Endothelial cell (in vitro differentiated cells): ENCODE data around the gene CIP2A. TPM values are rescaled to one million over a fixed set of nuclear protein-coding genes. Genes with fewer than 3 reads are reported as not detected.
A peak's percentile ranks its signal among the peaks of the same experiment; 100 is the strongest.

Source experiments
- DNase-seq: peaks from one replicate; pipeline ENCODE4 v3.0.0; 2021; ENCODE audit warnings: low spot score
- H3K27ac Mint-ChIP-seq: one replicate; pipeline ENCODE4 v1.8.0; 2021; ENCODE audit warnings: mixed read lengths, inconsistent platforms; ENCODE audit not compliant: unreplicated experiment
- H3K27me3 Mint-ChIP-seq: one replicate; pipeline ENCODE4 v1.8.0; 2021; ENCODE audit warnings: mild to moderate bottlenecking, moderate library complexity, mixed read lengths, inconsistent platforms; ENCODE audit not compliant: unreplicated experiment
- H3K36me3 Mint-ChIP-seq: one replicate; pipeline ENCODE4 v1.8.0; 2021; ENCODE audit warnings: mild to moderate bottlenecking, low read depth, mixed read lengths, inconsistent platforms; ENCODE audit not compliant: unreplicated experiment
- H3K4me1 Mint-ChIP-seq: one replicate; pipeline ENCODE4 v1.8.0; 2021; ENCODE audit warnings: mild to moderate bottlenecking, mixed read lengths, inconsistent platforms; ENCODE audit not compliant: unreplicated experiment
- H3K4me3 Mint-ChIP-seq: one replicate; pipeline ENCODE4 v1.8.0; 2021; ENCODE audit warnings: mild to moderate bottlenecking, mixed read lengths, inconsistent platforms; ENCODE audit not compliant: unreplicated experiment
- H3K9me3 Mint-ChIP-seq: one replicate; pipeline ENCODE4 v1.8.0; 2021; ENCODE audit warnings: mixed read lengths, inconsistent platforms; ENCODE audit not compliant: unreplicated experiment
- CTCF ChIP-seq: fragments of 200-600 bp; sonication (generic); IDR thresholded peaks from one replicate; pipeline ENCODE4 v1.5.0; 2021; ENCODE audit warnings: antibody characterized with exemption; ENCODE audit not compliant: unreplicated experiment
- total RNA-seq: library from RNA; stranded (reverse); fragmentation: NEBNext Ultra II Directional; extraction: Animal tissue kit (Norgen Biotek cat#: 25700); gene quantifications from one replicate; pipeline ENCODE4 v1.2.1, GENCODE V29; 2021; ENCODE audit not compliant: unreplicated experiment

Gene CIP2A
- total RNA-seq, 1 donor from 2014 or later, result 13.3 TPM

DNA sequence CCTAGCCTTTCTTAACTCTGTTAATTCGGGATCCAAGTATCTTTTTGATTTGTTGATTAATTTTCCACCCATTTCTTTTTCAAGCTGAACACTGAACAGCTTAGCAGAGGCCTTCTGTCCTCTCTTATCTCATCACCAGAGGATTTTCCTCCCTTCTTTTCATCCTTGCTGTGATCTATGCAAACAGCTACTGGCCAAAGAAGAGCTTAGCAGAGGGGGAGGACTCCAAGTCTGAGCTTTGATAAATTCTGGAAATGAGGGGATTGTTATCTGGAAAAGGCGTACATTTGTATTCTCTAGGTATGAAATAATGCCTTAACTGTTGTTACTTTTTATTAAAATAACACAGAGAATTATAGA lies 13.7 kb upstream of the CIP2A start:
- no peak for TF ChIP-seq CTCF
- DNase-seq, result no peak
- Mint-ChIP-seq H3K27me3 (no peaks in the 10 kb centered on the region), H3K27ac (peak overlapping the region; percentile 89), H3K4me1 (peaks cover 15% of the 10 kb centered on the region), H3K4me3 (no peak overlapping the region), H3K36me3 (no peaks in the 10 kb centered on the region), H3K9me3 (no peaks in the 10 kb centered on the region)

DNA sequence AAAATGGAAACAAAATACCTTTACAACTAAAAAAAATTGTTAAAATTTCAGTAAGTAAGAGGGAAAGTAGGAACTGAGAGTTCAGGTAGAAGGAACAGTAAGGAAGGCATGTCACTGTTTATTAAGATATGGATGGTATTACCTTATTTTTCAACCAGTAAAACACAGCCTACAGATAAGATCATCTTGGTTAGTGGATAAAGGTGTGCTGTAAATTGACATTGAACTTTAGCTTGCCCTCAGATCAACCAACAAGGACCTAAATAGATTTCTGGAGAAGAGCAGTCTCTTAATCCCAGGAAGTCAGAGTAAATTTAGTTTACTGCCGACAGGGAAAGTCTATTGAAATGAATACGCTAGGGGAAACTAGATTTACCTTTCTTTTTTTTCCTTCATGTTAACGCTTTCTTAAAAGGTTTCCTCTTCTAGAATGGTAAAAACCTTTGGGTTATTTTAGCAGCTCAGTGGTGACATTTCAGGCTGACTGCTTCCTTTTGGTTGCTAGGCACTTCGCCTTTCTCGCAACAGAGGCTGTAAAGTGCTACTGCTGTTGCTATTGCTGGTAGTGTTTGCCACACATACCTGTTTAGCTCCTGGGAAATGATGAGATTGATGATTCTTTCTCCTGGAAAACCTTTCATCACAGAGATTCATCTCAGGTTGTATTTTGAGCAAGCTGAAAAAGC lies 13.2 kb upstream of the CIP2A start:
- H3K9me3 Mint-ChIP-seq, result no peaks in the 10 kb centered on the region

DNA sequence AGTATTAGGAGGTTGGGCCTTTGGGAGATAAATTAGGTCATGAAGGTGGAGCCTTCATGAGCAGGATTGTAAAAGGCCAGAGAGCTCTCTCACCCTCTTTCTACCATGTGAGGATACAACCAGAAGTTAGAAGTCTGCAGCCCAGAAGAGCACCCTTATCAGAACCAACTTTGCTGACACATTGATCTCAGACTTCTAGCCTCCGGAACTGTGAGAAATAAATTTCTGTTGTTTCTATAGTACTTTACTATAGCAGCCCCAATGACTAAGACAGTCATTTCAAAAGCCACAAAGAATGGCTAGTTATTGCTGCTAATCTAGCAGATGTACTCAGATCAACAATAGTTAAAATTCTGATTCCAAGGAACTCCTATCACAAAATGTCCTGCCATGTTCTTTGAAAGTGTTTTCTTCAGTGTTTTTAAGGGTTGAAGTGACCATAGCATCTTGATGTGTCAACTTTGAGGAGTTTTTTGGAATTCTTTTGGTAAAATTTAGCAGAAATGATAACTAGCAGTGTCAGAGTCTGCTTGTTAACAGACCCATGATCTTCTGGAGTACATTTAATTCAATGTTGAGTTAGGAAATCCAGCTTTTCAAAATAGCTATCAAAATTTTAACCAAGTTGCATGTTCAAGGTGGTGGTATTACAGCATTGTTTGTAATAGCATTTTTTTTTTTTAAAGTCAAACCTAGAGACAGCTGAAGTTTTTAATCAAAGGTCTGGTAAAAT lies 10.6 kb upstream of the CIP2A start:
- Mint-ChIP-seq H3K27ac (no peak overlapping the region), H3K9me3 (no peaks in the 10 kb centered on the region), H3K4me3 (no peak overlapping the region), H3K4me1 (peaks cover 15% of the 10 kb centered on the region), H3K36me3 (no peaks in the 10 kb centered on the region), H3K27me3 (no peaks in the 10 kb centered on the region)
- TF ChIP-seq CTCF, result no peak
- no peak for DNase-seq

More for the DNA sequence above, 13.2 kb upstream of the CIP2A start:
- Mint-ChIP-seq H3K27ac (peak overlapping the region; percentile 89), H3K4me3 (no peak overlapping the region), H3K4me1 (peaks cover 15% of the 10 kb centered on the region), H3K27me3 (no peaks in the 10 kb centered on the region), H3K36me3 (no peaks in the 10 kb centered on the region)
- no peak for TF ChIP-seq CTCF
- DNase-seq, result no peak

GRCh38 chr3:108598375-108598774 lies 9.1 kb upstream of the CIP2A start:
- H3K27me3 Mint-ChIP-seq, result no peaks in the 10 kb centered on the region
- no peak for TF ChIP-seq CTCF
- no peak overlapping the region for H3K27ac Mint-ChIP-seq
- no peaks in the 10 kb centered on the region for H3K36me3 Mint-ChIP-seq
- DNase-seq, result no peak
- peaks cover 8% of the 10 kb centered on the region for H3K4me1 Mint-ChIP-seq
- H3K9me3 Mint-ChIP-seq, result no peaks in the 10 kb centered on the region
- no peak overlapping the region for H3K4me3 Mint-ChIP-seq

DNA sequence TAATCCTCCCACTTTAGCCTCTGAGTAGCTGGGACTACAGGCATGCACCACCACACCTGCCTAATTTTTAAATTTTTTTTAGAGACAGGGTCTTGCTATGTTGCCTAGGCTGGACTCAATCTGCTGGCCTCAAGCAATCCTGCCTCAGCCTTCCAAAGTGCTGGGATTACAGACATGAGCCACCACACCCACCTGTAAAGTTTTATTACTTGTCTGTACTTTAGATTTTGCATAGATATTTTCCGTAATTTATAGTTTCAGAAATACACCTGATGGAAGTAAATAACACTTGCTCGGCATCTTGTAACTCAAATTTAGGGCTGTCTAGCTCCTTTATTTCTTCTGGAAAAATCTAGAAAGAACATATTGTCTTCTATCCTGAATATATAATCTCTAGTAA lies 6.1 kb upstream of the CIP2A start:
- DNase-seq, result no peak
- no peak for TF ChIP-seq CTCF
- no peaks in the 10 kb centered on the region for H3K9me3 Mint-ChIP-seq
- no peak overlapping the region for H3K4me3 Mint-ChIP-seq
- no peaks in the 10 kb centered on the region for H3K36me3 Mint-ChIP-seq
- no peaks in the 10 kb centered on the region for H3K27me3 Mint-ChIP-seq
- H3K4me1 Mint-ChIP-seq, result peaks cover 7% of the 10 kb centered on the region
- H3K27ac Mint-ChIP-seq, result no peak overlapping the region
